ENCODE data around the gene RIPK3.

Gene RIPK3

DNA sequence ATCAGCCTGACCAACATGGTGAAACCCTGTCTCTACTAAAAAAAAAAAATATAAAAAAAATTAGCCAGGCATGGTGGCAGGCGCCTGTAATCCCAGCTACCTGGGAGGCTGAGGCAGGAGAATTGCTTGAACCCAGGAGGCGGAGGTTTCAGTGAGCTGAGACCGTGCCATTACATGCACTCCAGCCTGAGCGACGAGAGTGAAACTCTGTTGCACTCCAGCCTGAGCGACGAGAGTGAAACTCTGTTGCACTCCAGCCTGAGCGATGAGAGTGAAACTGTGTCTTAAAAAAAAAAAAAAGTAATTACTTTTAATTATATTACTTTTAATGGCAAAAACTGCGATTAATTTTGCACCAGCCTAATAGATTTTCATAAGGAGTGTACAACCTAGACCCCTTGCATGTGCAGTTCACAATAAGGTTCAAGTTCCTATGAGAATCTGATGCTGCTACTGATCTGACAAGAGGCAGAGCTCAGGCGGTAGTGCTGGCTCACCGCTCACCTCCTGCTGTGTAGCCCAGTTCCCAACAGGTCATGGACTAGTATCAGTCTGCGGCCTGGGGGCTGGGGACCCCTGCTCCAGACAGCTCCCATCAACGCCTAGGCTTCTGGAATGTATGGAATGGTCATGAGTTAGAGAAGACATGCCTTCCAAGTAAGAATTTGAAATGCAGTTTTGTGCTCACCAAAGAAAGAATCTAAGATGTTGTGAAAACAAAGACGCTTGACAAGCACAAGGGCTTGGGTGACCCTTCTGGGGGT, 18.4 kb downstream of the RIPK3 start:
- DNase-seq = no peak

DNA sequence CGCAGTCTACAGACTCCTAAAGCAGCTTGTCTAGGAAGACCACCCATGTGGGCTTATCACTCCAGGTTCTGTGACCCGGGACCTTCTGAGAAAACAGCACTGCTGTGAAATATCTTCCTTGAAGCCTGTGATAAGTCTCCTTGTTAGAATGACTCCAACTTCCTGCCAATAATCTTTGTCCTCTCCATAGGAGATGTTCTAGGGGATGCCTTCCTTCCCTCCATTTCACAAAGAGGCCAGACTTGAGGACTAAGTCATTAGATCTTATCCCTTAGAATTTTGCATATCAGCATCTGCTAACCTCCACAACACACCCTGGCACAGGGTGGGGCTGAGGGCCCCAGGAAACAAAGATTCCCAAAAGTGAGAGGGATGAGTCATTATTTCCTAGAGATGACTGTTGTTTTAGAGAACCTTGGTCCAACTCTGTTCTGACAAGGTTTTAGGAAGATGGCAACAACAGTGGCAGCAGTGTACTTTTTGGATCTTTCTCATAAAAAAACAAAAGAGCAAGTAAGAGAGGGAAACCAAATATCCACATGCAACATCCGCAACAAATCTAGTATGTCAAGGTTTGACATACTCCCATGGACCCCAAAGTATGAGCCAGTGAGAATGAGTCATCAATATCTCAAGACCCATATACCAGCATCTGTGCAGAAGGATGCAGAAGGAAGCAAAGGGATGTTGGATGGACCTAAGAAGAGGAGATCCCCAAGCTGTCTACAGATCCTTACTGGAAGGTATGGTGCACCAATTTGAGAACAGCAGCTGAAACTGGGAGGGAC, 22.5 kb downstream of the RIPK3 start:
- no peak for DNase-seq

DNA sequence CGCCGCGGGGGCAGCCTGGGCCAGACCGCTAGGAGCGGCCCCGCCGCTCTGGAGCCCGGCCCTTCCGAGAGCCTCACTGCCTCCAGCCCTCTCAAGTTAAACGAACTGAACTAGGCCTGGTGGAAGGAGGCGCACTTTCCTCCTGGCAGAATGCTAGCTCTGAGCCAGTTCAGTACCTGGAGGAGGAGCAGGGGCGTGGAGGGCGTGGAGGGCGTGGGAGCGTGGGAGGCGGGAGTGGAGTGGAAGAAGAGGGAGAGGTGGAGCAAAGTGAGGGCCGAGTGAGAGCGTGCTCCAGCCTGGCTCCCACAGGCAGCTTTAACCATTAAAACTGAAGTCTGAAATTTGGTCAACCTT, 23.2 kb downstream of the RIPK3 start:
- no peak for DNase-seq

DNA sequence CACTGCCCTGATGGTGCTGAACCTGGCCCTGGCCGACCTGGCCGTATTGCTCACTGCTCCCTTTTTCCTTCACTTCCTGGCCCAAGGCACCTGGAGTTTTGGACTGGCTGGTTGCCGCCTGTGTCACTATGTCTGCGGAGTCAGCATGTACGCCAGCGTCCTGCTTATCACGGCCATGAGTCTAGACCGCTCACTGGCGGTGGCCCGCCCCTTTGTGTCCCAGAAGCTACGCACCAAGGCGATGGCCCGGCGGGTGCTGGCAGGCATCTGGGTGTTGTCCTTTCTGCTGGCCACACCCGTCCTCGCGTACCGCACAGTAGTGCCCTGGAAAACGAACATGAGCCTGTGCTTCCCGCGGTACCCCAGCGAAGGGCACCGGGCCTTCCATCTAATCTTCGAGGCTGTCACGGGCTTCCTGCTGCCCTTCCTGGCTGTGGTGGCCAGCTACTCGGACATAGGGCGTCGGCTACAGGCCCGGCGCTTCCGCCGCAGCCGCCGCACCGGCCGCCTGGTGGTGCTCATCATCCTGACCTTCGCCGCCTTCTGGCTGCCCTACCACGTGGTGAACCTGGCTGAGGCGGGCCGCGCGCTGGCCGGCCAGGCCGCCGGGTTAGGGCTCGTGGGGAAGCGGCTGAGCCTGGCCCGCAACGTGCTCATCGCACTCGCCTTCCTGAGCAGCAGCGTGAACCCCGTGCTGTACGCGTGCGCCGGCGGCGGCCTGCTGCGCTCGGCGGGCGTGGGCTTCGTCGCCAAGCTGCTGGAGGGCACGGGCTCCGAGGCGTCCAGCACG, 23.8 kb downstream of the RIPK3 start:
- no peak for DNase-seq

DNA sequence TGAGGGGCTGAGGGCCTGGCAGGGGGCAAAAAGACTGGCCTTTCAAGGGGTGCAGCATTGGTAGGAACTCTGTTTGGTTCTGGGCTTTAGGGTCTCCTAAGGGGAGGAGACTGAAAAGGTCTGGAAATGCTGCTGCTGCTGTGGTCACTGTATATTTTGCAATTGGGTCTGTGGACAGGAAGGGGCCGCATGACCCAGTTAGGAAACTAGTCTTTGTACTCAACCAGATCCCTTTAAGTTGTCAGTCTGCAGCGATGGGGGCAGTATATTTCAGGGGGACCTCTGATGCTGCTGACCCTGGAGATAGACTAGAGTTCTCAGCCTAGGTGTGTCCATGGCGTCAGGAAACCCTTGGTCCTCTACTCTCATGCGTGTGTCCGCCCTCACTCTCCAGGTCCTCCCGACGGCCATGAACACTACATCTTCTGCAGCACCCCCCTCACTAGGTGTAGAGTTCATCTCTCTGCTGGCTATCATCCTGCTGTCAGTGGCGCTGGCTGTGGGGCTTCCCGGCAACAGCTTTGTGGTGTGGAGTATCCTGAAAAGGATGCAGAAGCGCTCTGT, 24.5 kb downstream of the RIPK3 start:
- no peak for DNase-seq

DNA sequence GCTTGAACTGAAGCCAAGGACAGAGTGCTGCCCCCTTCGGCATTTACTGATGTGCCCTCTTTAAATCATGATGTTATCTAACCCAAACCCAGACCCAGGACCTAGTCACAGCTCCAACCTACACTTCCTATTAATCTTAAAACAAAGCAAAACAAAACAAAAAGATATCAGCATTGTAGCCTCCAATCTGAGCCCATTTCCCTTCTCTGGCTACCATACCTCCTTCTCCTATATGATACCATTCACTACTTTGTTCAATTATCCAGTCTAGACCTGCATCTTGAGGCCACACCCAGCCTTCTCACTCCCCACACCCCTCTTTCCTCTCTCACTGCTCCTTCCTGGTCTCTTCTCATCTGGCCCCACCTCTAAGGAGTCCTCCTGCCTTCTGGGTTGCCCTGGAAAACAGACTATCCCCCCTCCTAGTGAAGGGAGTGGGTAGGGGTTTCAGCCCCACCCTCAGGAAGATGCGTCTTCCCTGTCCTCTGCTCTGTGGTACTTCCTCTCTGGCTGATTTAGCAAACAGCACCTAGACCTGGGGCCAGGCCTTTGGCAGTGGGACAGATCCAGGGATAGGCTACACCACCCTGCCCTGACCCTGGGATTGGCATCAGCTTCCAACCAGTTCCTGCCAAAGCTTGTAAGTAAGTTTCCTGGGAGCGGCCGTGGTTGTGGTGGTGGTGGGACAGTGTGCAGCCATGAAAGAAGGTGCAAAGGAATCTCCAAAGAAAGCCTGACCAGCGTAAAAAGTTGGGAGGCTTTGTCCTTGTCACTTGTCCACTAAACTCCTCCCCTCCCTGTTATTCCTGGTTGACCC, 25.2 kb downstream of the RIPK3 start:
- DNase-seq = no peak

DNA sequence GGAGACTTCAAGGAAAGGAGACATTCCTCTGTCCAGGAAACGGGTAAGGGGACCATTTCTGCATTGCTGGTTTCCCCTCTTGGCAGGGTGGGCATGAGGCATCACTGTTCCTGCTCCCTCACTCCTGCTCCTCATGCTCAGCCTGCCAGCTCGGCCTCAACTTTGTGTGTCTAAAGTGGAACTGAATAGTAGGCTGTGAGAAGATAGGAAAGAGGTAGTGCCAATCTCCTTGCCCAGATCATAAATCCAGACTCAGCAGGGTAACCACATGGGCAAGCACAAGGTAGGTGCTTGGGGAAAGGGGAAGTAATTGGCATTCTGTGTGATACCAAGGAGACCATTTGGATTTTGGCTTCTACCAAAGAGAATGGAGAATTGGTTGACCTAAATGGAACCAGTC, 25.9 kb downstream of the RIPK3 start:
- DNase-seq = no peak

DNA sequence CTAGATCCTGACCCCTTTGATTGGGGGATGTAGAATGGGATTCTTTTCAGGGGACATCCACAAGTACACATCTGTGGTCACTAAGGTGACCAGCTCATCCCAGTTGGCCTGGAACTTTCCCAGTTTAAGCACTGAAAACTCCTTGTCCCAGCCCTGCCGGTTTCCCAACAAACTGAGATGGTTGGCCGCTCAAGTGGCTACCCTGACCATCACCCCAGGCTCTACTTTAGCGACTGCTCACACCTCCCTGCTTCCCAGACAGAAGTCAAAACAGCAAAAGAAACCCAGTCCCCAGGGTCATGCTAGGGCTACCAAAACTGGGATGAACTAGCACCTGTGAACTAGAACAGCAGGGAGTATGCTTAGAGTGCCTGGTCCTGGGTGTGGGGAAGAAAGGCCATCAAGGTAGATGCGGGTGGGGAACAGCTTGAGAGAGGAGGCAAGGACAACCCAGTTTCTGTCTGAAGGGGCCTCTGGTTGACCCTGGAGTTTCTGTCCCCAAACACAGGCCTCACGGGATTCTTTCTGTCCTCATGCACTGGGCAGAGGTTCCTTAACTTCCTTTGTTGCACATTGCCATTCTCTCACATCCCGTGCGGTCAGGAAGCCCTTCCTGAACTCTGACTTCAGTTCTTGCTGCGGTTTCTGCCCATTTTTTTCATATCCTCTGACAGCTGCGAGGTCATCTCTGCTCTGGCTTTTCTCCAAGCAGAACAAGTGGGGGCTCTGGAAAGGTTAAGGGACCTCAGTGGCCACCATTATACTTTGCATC, 26.9 kb downstream of the RIPK3 start:
- DNase-seq = peak in 2 of 14 donors; percentile 15 to 40

DNA sequence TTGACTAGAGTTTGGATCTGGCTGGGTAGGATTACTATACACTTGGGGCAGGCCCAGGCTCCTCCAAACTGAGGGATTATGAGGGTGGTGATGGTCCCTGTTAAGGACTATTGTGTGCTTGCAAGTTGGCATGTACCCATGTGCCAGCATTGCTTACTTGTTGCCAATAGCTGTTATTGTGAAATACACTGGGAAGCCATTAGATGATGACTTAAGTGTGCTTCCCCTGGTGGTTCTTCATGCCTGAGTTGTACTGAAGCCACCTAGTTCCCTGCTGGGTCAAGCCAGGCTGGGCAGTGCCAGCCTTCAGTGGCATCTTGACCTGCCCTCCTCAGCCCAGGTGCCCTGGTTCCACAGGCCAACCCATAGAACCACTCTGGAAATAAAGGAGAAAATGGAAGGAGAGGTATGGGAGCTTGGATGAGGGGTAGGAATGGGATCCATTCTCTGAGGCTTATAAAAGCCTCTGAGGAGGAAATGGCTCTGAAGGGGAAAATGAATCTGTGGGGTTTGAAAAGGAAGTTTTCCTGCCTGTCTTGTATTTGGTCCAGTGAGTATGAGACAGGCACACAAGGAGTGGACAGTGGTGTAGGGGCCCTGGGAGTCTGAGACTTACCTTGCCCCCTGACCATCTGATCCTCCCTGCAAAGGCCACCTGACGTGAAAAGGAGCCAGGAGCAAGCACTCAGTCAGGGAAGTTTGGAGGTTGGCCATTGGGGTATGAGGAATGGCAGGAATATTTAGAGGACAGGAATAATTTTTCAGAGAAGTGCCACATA, 27.8 kb downstream of the RIPK3 start:
- no peak for DNase-seq

DNA sequence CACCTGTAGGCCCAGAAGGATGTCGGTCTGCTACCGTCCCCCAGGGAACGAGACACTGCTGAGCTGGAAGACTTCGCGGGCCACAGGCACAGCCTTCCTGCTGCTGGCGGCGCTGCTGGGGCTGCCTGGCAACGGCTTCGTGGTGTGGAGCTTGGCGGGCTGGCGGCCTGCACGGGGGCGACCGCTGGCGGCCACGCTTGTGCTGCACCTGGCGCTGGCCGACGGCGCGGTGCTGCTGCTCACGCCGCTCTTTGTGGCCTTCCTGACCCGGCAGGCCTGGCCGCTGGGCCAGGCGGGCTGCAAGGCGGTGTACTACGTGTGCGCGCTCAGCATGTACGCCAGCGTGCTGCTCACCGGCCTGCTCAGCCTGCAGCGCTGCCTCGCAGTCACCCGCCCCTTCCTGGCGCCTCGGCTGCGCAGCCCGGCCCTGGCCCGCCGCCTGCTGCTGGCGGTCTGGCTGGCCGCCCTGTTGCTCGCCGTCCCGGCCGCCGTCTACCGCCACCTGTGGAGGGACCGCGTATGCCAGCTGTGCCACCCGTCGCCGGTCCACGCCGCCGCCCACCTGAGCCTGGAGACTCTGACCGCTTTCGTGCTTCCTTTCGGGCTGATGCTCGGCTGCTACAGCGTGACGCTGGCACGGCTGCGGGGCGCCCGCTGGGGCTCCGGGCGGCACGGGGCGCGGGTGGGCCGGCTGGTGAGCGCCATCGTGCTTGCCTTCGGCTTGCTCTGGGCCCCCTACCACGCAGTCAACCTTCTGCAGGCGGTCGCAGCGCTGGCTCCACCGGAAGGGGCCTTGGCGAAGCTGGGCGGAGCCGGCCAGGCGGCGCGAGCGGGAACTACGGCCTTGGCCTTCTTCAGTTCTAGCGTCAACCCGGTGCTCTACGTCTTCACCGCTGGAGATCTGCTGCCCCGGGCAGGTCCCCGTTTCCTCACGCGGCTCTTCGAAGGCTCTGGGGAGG, 28.9 kb downstream of the RIPK3 start, which contains the start of gene LTB4R:
TSS of gene LTB4R (plus strand) at position 857 of the 959 bp plus-strand sequence. CDS start 4,150 bp downstream, outside the sequence.
- DNase-seq = peak in 10 of 14 donors; percentile 28 to 82 (median 62)

DNA sequence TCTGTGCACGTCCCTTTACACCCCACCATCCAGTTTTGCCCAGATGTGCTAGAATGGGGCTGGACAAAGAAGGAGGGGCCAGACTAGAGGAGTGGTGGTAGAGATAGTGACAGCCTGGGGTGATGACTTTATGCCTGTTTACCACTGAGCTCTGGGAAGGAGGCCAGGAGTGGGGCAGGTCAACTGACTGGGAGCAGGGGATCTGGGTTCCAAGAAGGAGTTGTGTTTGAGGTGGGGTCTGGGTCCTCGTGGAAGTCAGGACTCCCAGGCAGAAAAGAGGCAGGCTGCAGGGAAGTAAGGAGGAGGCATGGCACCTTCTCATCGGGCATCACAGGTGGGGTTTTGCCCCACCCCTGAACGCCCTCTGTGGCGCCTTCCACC, 29.5 kb downstream of the RIPK3 start:
- no peak for DNase-seq

DNA sequence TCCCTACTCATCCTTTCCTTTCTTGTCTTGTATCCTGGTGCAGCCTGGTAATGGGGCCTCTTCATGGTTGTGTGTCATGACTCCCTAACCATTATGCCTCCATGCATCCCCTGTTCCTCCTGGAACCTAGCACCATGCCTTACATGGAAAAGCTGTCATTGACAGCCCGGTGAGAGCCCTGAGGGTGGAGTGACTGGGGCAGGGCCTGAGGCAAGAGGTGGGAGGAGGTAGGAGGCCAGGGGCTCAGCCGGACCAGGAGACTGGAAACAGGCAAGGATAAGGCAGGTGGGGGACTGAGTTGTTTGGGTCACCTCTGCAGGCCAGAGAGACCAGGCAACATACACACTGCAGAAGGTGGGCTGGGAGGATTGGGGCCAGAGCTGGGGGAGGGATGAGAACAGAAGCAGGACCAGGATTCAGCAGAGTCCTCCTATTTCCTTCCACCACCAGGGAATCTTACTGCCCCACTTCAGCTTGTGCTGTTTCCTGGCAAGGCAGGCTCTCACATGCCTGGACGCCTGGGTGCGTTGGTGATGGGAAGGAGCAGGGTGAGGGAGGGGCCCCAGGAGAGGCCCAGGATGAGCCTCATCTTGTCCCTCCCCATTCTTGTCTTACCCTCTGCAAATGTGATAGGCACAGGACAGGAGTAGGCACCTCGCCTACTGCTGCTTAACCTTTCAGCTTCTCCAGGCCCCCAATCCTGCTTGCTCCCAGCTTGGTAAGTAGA, 30.1 kb downstream of the RIPK3 start, which contains the start of gene LTB4R2:
TSS of gene LTB4R2 (plus strand) at position 603 of the 727 bp plus-strand sequence. CDS start 525 bp downstream, outside the sequence.
- no peak for DNase-seq

DNA sequence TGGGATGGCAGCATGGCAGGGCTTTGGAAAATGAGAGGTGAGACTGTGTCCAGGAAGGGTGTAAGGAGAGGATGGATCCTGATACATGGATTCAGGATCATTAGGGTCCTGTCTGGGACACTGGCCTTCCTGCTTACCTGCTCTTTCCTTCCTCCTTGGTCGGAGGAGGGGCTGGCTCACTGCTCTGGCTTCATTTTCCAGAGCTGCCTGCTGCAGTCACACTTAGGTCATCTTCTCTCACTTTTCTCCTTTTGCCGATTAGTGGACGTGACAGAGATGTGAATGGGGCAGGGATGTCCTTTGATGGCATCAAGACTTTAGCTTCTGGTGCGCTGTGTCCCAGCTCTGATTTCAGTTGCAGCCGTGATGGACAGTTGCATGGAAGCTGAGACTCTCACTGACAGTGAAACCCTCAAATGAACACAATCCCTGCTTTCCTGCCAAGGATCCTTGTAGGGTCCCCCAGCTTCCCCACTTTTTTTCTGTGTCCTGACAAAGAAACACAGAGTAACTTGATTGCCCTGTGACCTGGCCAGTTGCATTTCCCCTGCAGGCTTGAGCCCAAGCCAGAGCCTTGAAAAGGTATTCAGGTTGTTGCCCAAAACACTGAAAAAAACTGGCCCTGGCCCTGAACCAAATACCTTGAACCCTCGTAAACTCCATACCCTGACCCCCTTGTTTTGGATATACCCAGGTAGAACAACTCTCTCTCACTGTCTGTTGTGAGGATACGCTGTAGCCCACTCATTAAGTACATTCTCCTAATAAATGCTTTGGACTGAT, 31.3 kb downstream of the RIPK3 start:
- DNase-seq = no peak

DNA sequence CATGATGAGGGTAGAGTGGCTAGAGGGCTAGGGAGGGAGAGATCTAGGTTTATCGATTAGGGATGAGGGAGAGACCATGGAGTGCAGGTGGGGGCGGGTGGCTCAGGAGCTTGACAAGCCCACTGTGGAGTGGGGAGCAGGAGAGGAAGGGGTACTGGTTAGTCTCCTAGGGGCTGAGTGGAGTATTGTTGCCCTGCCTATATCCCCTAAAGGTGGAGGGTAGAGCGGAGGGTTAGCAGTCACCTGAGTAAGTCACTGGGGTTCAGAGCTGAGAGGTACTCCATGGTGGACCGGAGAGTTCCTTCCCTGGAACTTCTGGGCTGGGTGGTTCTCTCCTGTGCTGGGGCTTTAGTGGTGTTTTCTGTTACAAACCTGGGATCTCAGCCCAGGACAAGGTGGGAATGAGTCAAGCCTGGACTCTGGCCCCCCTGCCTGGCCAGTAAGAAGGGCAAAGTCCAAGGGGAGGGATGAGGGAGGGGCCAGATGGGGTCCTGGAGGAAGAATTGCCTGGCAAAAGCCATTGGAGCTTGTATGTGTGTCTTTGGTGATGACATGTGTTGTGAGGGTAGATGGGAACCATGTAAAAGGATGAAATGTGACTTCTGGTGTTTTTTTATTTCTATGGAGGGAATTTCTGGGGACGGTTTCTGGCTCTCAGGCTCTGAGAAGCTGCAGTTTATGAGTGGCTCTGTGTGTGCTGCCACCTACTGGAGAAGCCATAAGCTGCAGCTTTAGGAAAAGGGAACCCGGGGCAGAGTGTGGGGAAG, 32.0 kb downstream of the RIPK3 start, which contains the start of gene CIDEB:
TSS of gene CIDEB (minus strand) at position 403 of the 767 bp plus-strand sequence. CDS start at position 284, 119 bp downstream.
- peak in 5 of 14 donors; percentile 9 to 61 (median 26) for DNase-seq

DNA sequence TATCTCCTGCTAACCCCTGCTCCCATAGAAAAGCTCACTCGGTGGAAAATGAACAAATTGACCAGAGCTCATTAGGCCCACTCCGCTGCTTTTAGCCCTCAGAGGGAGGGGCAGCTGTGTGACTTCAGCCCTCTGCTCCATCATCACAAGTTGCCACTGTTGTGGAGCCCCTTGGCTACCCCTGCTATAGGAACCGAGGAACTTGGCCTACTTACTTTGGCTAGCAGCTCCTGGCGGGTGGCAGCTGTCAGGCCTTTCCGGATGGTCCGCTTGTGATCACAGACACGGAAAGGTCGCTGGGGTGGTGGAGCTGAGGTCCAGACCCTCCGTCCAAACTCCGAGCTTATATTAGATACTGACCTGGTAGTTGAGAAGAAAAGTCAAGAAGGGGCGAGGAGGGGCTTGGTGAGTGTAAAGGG, 32.6 kb downstream of the RIPK3 start:
- DNase-seq = no peak

DNA sequence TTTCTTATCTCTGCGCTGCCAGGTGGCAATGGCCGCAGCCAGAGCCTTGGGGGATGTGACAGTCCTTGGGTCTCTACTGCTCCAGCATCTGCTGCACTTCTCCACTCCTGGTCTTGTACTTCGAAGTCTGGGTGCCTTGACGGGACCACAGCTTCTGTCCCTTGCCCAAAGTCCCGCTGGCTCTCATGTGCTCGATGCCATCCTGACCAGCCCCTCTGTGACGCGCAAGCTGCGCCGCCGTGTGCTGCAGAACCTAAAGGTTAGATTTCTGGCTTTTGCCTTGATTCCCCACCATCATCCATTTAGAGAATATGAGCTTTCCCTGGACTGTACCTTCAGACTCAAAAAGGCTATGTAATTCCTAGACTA, 35.8 kb downstream of the RIPK3 start:
- no peak for DNase-seq

Measured in C1 segment of cervical spinal cord (tissue), 14 donors.